GM23248 (cell line): ENCODE results near the gene IL1RAPL1. TPM values are rescaled to one million over a fixed set of nuclear protein-coding genes. Genes with fewer than 3 reads are reported as not detected.
A peak's percentile ranks its signal among the peaks of the same experiment; 100 is the strongest.

Experiments used
- DNase-seq: peaks from one replicate; pipeline ENCODE4 v3.0.0-alpha.2; 2015
- H2AFZ ChIP-seq: fragments of 200-600 bp; sonication (generic); 2 replicates; pipeline ENCODE4 v1.6.1; 2016; ENCODE audit warnings: antibody characterized with exemption
- H3F3A ChIP-seq: fragments of 200-600 bp; sonication (generic); 2 replicates; pipeline ENCODE4 v1.6.1; 2016; ENCODE audit warnings: mild to moderate bottlenecking, antibody characterized with exemption, mixed run types; ENCODE audit not compliant: insufficient read depth
- H3K27ac ChIP-seq: fragments of 200-600 bp; sonication (generic); 2 replicates; pipeline ENCODE4 v1.5.1; 2016; ENCODE audit warnings: mild to moderate bottlenecking
- H3K27me3 ChIP-seq: fragments of 200-600 bp; sonication (generic); replicated peaks from 2 replicates; pipeline ENCODE4 v1.6.1; 2016; ENCODE audit warnings: mild to moderate bottlenecking; ENCODE audit not compliant: insufficient read depth
- H3K36me3 ChIP-seq: fragments of 200-600 bp; sonication (generic); 2 replicates; pipeline ENCODE4 v1.6.1; 2016; ENCODE audit warnings: low read depth, mild to moderate bottlenecking
- H3K4me1 ChIP-seq: fragments of 200-600 bp; sonication (generic); 2 replicates; pipeline ENCODE4 v1.6.1; 2016; ENCODE audit warnings: mild to moderate bottlenecking; ENCODE audit not compliant: insufficient read depth
- H3K4me2 ChIP-seq: fragments of 200-600 bp; sonication (generic); one replicate; pipeline ENCODE4 v1.6.1; 2016; ENCODE audit warnings: mild to moderate bottlenecking; ENCODE audit not compliant: unreplicated experiment
- H3K4me3 ChIP-seq: fragments of 200-600 bp; sonication (generic); 2 replicates; pipeline ENCODE4 v1.5.1; 2016; ENCODE audit warnings: mild to moderate bottlenecking
- H3K79me2 ChIP-seq: fragments of 200-600 bp; sonication (generic); 2 replicates; pipeline ENCODE4 v1.6.1; 2016; ENCODE audit warnings: mild to moderate bottlenecking; ENCODE audit not compliant: insufficient read depth
- H3K9ac ChIP-seq: fragments of 200-600 bp; sonication (generic); 2 replicates; pipeline ENCODE4 v1.6.1; 2016; ENCODE audit warnings: mild to moderate bottlenecking
- H3K9me2 ChIP-seq: fragments of 200-600 bp; sonication (generic); 2 replicates; pipeline ENCODE4 v1.6.1; 2016; ENCODE audit warnings: mixed run types, mild to moderate bottlenecking, moderate library complexity; ENCODE audit not compliant: insufficient read depth
- H3K9me3 ChIP-seq: fragments of 200-600 bp; sonication (generic); one replicate; pipeline ENCODE4 v1.6.1; 2017; ENCODE audit warnings: low read depth
- H4K20me1 ChIP-seq: fragments of 200-600 bp; sonication (generic); 2 replicates; pipeline ENCODE4 v1.6.0; 2016; ENCODE audit not compliant: insufficient read depth
- EZH2 ChIP-seq: fragments of 200-600 bp; sonication (generic); IDR thresholded peaks from 2 replicates; pipeline ENCODE4 v1.6.1; 2018; ENCODE audit warnings: antibody characterized with exemption, mild to moderate bottlenecking; ENCODE audit not compliant: insufficient read depth, poor library complexity, severe bottlenecking
- EZH2phosphoT487 ChIP-seq: fragments of 200-600 bp; sonication (generic); IDR thresholded peaks from 2 replicates; pipeline ENCODE4 v1.6.1; 2018; ENCODE audit warnings: antibody characterized with exemption, moderate library complexity, mild to moderate bottlenecking, low read depth; ENCODE audit not compliant: insufficient read depth
- WGBS, 2 experiments: methylation state at CpG; one replicate each; pipeline ENCODE4 v1.1.6; 2015 to 2017; ENCODE audit warnings: low lambda C conversion rate in 2 of 2, low coverage in 1 of 2; ENCODE audit errors: missing lambda C conversion rate in 2 of 2; 5-methylcytosine and 5-hydroxymethylcytosine counted together
- in situ Hi-C: fragments of 300-500 bp; cut with MboI; formaldehyde crosslinking; loops from 2 replicates; pipeline ENCODE4 v1.15.0; 2020
- polyA plus RNA-seq: library from polyadenylated mRNA; unstranded; fragments of >200 nt; fragmentation: Nextera tagmentation; extraction: Ambion mirVana; gene quantifications from 2 replicates; pipeline ENCODE4 v1.2.1, GENCODE V29; 2016
- total RNA-seq: library from RNA; depleted of rRNA; stranded (reverse); fragments of >200 nt; shearing (Covaris generic); gene quantifications from 2 replicates; pipeline ENCODE4 v1.2.3, GENCODE V29; 2014

IL1RAPL1 gene
- total and polyA plus RNA-seq, 2 experiments from 2014 or later, result not detected

DNA sequence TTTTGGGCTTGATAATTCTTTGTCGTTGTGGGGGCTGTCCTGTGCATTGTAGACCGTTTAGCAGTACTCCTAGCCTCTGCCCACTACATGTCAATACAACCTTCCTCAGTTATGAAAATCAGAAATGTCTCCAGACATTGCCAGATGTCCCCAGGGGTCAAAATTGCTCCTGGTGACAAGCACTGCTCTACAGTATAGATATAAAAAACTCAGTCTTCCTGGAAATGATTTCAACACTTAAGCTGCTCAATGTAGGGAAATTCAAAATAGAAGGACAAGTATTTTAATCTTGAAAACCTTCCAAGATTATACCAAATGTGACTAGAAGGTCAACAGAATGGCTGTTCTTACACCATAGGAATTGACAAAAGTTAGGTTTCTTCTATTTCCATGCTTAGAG, 1339.4 kb downstream of the IL1RAPL1 start:
- 29 to 33% methylated on average over 2 of the region's 2 CpGs for WGBS, 2 experiments
- no peak for DNase-seq
- Histone ChIP-seq H4K20me1 (no peaks in the 10 kb centered on the region), H3K9me3 (no peaks in the 10 kb centered on the region), H3K36me3 (no peaks in the 10 kb centered on the region), H3K27ac (no peak overlapping the region), H3K79me2 (no peaks in the 10 kb centered on the region), H3K9me2 (no peaks in the 10 kb centered on the region), H3K4me1 (no peaks in the 10 kb centered on the region), H3K4me2 (no peak overlapping the region), H3K9ac (no peak overlapping the region), H2AFZ (no peak overlapping the region), H3K27me3 (no peaks in the 10 kb centered on the region), H3K4me3 (no peak overlapping the region), H3F3A (no peaks in the 10 kb centered on the region)
- in situ Hi-C loops, result no loop called here
- TF ChIP-seq EZH2 (no peak), EZH2phosphoT487 (no peak)

DNA sequence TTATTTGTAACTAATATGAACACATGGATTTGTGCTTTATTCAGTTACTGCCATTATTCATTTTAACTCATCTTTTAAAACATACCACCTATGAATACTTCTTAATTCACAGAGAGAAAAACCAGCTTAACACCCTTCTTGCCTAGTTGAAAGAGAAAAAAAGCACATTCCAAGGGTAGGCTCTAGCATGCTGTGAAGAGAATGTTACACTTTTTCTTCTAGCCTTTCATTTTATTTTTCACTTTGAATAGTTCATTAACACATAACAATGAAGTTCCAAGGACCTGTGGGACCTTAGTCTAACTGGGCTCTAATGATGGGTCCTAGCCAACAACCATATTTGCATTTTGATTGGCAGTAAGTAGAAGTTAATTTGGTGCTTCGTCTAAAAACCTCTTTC, 1348.2 kb downstream of the IL1RAPL1 start:
- H3K9me2 ChIP-seq, result no peaks in the 10 kb centered on the region
- H3K4me3 ChIP-seq, result no peak overlapping the region
- no peaks in the 10 kb centered on the region for H3K36me3 ChIP-seq
- no peak overlapping the region for H3K4me2 ChIP-seq
- no peaks in the 10 kb centered on the region for H3K79me2 ChIP-seq
- no peaks in the 10 kb centered on the region for H3K4me1 ChIP-seq
- no peak overlapping the region for H2AFZ ChIP-seq
- H3K9me3 ChIP-seq, result no peaks in the 10 kb centered on the region
- no peak overlapping the region for H3K9ac ChIP-seq
- H3K27ac ChIP-seq, result no peak overlapping the region
- no peaks in the 10 kb centered on the region for H3K27me3 ChIP-seq
- DNase-seq, result no peak
- H3F3A ChIP-seq, result no peaks in the 10 kb centered on the region
- H4K20me1 ChIP-seq, result no peaks in the 10 kb centered on the region
- 6 to 9% methylated on average over 1 of the region's 1 CpG for WGBS, 2 experiments
- no peak for TF ChIP-seq EZH2phosphoT487
- no peak for TF ChIP-seq EZH2
- in situ Hi-C loops, result no loop called here

DNA sequence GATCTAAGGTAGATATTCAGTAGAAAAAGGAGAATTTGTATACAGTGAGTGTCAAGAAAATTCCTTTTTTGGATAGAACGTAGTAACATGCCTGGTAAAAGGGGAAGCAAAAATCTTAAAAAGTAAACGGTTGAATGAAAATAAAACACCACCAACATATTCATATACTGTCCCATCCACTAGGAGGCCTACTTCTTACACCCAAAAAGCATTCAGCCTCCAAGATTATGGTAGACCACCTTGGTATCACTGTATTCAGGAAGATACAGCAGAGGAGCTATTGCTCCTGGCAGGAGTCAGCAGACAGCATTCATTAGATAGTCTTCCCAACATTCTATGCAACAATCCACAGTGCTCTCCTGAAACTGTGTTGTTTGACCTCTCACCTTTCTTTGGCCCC, 1353.5 kb downstream of the IL1RAPL1 start:
- no peaks in the 10 kb centered on the region for H3F3A ChIP-seq
- no peak overlapping the region for H3K4me2 ChIP-seq
- TF ChIP-seq EZH2 (no peak), EZH2phosphoT487 (no peak)
- WGBS, 2 experiments, result 23 to 39% methylated on average over 2 of the region's 2 CpGs
- DNase-seq, result no peak
- no peaks in the 10 kb centered on the region for H4K20me1 ChIP-seq
- H3K4me1 ChIP-seq, result no peaks in the 10 kb centered on the region
- H3K9me2 ChIP-seq, result no peaks in the 10 kb centered on the region
- H2AFZ ChIP-seq, result no peak overlapping the region
- no peak overlapping the region for H3K27ac ChIP-seq
- H3K79me2 ChIP-seq, result no peaks in the 10 kb centered on the region
- H3K27me3 ChIP-seq, result no peaks in the 10 kb centered on the region
- H3K36me3 ChIP-seq, result no peaks in the 10 kb centered on the region
- H3K4me3 ChIP-seq, result no peak overlapping the region
- in situ Hi-C loops, result no loop called here
- no peak overlapping the region for H3K9ac ChIP-seq
- no peaks in the 10 kb centered on the region for H3K9me3 ChIP-seq

- Histone ChIP-seq H4K20me1 (no peaks in the 10 kb centered on the region), H3K27ac (no peak overlapping the region), H3K27me3 (no peaks in the 10 kb centered on the region), H3K4me1 (no peaks in the 10 kb centered on the region), H3K79me2 (no peaks in the 10 kb centered on the region), H3K36me3 (no peaks in the 10 kb centered on the region), H2AFZ (no peak overlapping the region), H3K4me3 (no peak overlapping the region), H3F3A (no peaks in the 10 kb centered on the region), H3K9me2 (no peaks in the 10 kb centered on the region), H3K9ac (no peak overlapping the region), H3K9me3 (no peaks in the 10 kb centered on the region), H3K4me2 (no peak overlapping the region)
- TF ChIP-seq EZH2phosphoT487, result no peak
- no peak for TF ChIP-seq EZH2
- DNase-seq, result no peak
- in situ Hi-C loops, result no loop called here
- WGBS, 2 experiments, result 0% methylated on average over 1 of the region's 1 CpG
Measured at GRCh38 chrX:29941287-29941686, 1354.0 kb downstream of the IL1RAPL1 start.

DNA sequence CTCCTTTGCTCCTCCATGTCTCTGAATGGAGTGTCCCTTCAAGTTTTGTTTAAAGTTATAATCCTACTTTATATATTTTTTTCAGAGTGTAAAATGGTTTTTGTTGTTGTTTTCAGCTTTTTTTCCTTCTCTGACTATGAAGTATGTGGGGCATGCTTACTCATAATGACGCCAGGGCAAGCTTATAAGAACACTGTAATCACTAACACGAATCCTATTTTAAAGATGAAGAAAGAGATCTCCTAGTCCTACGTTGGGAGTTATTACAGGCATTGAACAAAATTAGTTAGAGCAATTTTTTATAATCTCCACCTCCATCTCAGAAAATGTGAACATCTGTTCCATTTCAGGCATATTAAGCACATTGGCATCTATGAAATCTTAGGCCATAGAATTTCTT, 1360.0 kb downstream of the IL1RAPL1 start:
- Histone ChIP-seq H3K27ac (no peak overlapping the region), H3K27me3 (no peaks in the 10 kb centered on the region), H2AFZ (no peak overlapping the region), H3K4me3 (no peak overlapping the region), H4K20me1 (no peaks in the 10 kb centered on the region), H3F3A (no peaks in the 10 kb centered on the region), H3K4me1 (no peaks in the 10 kb centered on the region), H3K9ac (no peak overlapping the region), H3K4me2 (no peak overlapping the region), H3K79me2 (no peaks in the 10 kb centered on the region), H3K9me2 (no peaks in the 10 kb centered on the region), H3K9me3 (no peaks in the 10 kb centered on the region), H3K36me3 (no peaks in the 10 kb centered on the region)
- no peak for TF ChIP-seq EZH2
- no peak for TF ChIP-seq EZH2phosphoT487
- peak; percentile 20 for DNase-seq
- in situ Hi-C loops, result no loop called here
- WGBS, 2 experiments, result 4 to 8% methylated on average over 3 of the region's 3 CpGs
